Smooth muscle cell of the umbilical artery (primary cell): ENCODE results near the gene RIT1. TPM values are rescaled to one million over a fixed set of nuclear protein-coding genes. Genes with fewer than 3 reads are reported as not detected.

Source experiments
- total RNA-seq: library from RNA; depleted of rRNA; stranded (reverse); fragments of >200 nt; gene quantifications from 2 replicates; pipeline ENCODE4 v1.2.3, GENCODE V29; 2014

The RIT1 gene
- 51.5 and 55.8 TPM in 2 replicates for total RNA-seq

DNA sequence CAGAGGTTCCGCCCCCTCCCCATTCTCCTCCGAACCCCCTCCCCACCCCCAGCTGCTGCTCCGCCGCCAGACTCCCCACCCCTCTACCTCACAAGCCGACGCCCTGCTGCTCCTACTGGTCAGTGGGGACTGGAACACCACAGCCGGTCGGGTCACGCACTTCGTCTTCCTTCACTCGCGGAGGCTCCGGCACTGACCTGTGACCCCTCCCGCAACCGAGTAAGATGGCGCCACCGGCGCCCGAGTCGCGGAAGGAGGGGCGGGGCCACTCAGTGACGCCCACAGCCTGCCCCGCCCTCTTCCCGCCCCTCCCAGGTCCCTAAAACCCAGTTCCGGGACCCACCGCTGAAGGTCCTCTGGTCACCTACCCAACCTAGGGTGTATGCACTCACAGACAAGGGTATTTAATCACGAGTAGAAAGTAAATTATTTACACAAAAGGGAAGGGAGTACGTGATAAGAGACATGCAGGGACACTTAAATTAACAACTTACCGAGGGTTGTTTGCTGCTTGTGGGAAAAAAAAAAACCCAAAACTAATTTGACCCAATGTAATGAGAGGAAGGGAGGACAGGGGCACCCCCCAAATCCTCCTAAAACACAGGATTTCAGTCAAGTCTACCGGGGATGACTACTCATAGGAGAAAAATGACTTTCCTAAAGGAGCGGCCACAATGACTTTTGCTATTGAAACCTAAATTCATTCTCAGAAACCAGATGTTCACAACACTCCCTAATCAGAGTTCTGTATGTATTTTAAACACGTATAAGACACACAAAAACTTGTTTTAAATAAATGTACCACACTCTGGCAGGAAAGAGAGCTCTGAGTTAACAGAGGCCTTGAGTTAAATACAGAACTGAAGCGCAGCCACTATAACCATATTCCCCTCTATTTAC lies at the start of gene RIT1:
Gene RIT1 (minus strand): TSS at position 194 of the 900 bp plus-strand sequence. CDS start 588 bp downstream, outside the sequence.

DNA sequence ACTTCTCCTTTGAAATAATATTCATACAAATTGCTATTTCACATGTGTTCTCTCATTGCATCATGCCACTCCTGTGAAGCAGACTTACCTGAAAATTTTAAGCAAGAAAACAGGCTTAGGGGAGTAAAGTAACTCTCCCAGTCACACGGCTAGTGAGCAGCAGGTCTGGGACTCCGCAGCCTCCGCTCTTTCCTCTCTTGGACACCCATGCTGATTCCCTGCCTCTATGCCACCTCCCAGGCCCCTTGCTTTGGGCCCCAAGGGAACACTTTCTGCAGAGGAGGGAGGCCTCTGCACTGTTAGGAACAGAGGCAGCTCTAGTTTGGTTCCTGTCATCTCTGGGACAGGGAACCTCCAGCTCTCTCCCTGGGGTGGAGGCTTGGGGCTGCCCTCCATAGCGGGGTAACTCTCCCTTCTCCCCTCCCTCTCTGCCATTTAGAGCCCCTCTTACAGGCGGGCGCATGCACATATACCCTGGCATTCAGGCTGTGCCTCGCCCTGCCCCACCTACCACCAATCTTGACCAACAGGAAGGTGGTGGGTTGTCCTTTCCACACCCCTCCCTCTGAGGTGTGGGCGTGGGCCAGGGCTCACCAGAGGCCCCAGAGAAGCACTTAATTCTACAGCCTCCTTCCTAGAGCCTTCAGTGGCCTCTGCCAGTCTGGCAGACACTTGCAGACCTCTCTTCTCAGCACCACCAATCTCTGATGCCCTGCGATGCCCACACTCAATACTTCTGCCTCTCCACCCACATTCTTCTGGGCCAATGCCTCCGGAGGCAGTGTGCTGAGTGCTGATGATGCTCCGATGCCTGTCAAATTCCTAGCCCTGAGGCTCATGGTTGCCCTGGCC lies 30.1 kb upstream of the RIT1 start, which contains the start of gene RXFP4:
Gene RXFP4 (plus strand): TSS at position 646 of the 852 bp plus-strand sequence. CDS start 72 bp downstream, at position 718.

GRCh38 chr1:155934097-155934935 lies 23.2 kb upstream of the RIT1 start, which contains the start of gene KHDC4:
KHDC4 (minus strand) TSS chr1:155934413; CDS start chr1:155934373, 40 bp downstream.

GRCh38 chr1:155859234-155859829 lies 51.8 kb downstream of the RIT1 start, which contains the start of gene SYT11:
SYT11 (plus strand) TSS chr1:155859567; CDS start chr1:155859762, 195 bp downstream.

DNA sequence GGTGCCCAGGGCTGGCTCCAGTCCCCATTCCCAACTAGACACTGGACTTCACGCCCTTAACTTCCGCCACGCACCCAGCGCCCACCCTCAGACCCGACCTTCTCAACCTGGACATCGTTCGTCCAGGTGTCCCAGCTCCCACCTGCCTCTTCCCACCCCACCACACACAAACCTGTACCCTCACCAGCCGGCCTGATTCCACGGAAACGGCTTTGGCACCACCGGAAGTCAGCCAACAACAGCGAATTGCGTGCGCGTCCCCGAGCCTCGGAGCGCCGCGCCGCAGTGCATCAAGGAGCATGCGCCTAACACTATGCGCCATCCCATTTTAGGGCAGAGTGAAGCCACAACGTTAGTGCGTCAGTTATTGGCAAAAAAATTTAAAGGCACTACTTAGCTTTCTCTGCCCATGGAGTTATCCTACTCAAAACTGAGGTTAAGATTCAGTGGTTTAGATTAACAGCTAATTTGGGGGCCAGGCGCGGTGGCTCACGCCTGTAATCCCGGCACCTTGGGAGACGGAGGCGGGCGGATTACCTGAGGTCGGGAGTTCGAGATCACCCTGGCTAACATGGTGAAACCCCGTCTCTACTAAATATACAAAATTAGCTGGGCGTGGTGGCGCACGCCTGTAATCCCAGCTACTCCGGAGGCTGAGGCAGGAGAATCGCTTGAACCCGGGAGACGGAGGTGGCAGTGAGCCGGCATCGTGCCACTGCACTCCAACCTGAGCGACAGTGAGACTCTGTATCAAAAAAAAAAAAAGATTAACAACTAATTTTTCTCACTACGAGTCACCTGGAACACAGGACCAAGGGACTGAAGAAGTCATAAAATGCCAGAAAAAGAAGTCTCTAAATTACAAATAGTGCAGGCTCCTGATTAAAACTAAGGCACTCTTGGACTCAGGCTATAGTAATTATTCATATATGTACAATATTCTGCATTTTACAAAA lies 53.9 kb downstream of the RIT1 start, which contains the start of gene GON4L:
Gene GON4L (minus strand): TSS at position 240 of the 956 bp plus-strand sequence. CDS start 3,434 bp downstream, outside the sequence.

Other genes with a start within 250 kb of the RIT1 start
- gene YY1AP1, start 222.6 kb downstream of the RIT1 start, total RNA-seq, result 36.3 and 56.1 TPM in 2 replicates
- gene DAP3, start 222.3 kb downstream of the RIT1 start, total RNA-seq, result 53.7 and 71.6 TPM in 2 replicates
- 32.7 and 42.5 TPM in 2 replicates for gene GON4L, start 54.1 kb downstream of the RIT1 start, total RNA-seq
- 46.9 and 65.6 TPM in 2 replicates for gene SYT11, start 51.8 kb downstream of the RIT1 start, total RNA-seq
- 32.1 and 32.8 TPM in 2 replicates for gene KHDC4, start 23.1 kb upstream of the RIT1 start, total RNA-seq
- gene RXFP4, start 30.3 kb upstream of the RIT1 start, total RNA-seq, result 0.30 TPM in 1 of 2 replicates, not detected in the other
- 90.3 and 107 TPM in 2 replicates for gene ARHGEF2, start 67.2 kb upstream of the RIT1 start, total RNA-seq
- gene SSR2, start 109.6 kb upstream of the RIT1 start, total RNA-seq, result 606 and 1,121 TPM in 2 replicates
- gene UBQLN4, start 142.4 kb upstream of the RIT1 start, total RNA-seq, result 10.7 and 19.0 TPM in 2 replicates
- 32.4 and 57.6 TPM in 2 replicates for gene LAMTOR2, start 143.4 kb upstream of the RIT1 start, total RNA-seq
- not detected in 2 replicates for gene RAB25, start 149.8 kb upstream of the RIT1 start, total RNA-seq
- 3.3 and 7.4 TPM in 2 replicates for gene MEX3A, start 171.1 kb upstream of the RIT1 start, total RNA-seq
- 365 and 755 TPM in 2 replicates for gene LMNA, start 203.4 kb upstream of the RIT1 start, total RNA-seq
- gene SEMA4A, start 242.2 kb upstream of the RIT1 start, total RNA-seq, result 0.55 and 0.59 TPM in 2 replicates